ENCODE results near the gene VANGL1.

Gene VANGL1

GRCh38 chr1:115710859-115711624 is 69.3 kb downstream of the VANGL1 start:
- DNase-seq: no peak

- no peak for DNase-seq
Observed at GRCh38 chr1:115712911-115713609, 71.3 kb downstream of the VANGL1 start.

GRCh38 chr1:115713906-115714305 is 72.1 kb downstream of the VANGL1 start:
- DNase-seq: no peak

GRCh38 chr1:115714572-115715141 is 72.9 kb downstream of the VANGL1 start:
- DNase-seq: no peak

- no peak for DNase-seq
Observed at GRCh38 chr1:115717541-115717940, 75.8 kb downstream of the VANGL1 start.

GRCh38 chr1:115718011-115718754 is 76.4 kb downstream of the VANGL1 start:
- no peak for DNase-seq

- no peak for DNase-seq
Observed at GRCh38 chr1:115719285-115719684, 77.5 kb downstream of the VANGL1 start.

GRCh38 chr1:115722221-115722620 is 80.5 kb downstream of the VANGL1 start:
- no peak for DNase-seq

- DNase-seq: no peak
Observed at GRCh38 chr1:115723756-115724155, 82.0 kb downstream of the VANGL1 start.

GRCh38 chr1:115725600-115725999 is 83.8 kb downstream of the VANGL1 start:
- no peak for DNase-seq

GRCh38 chr1:115726161-115726560 is 84.4 kb downstream of the VANGL1 start:
- no peak for DNase-seq

GRCh38 chr1:115726570-115726969 is 84.8 kb downstream of the VANGL1 start:
- no peak for DNase-seq

- DNase-seq: no peak
Observed at GRCh38 chr1:115727706-115728249, 86.0 kb downstream of the VANGL1 start.

- no peak for DNase-seq
Observed at GRCh38 chr1:115728341-115728740, 86.6 kb downstream of the VANGL1 start.

GRCh38 chr1:115729756-115730155 is 88.0 kb downstream of the VANGL1 start:
- DNase-seq: no peak

- no peak for DNase-seq
Observed at GRCh38 chr1:115732316-115732715, 90.5 kb downstream of the VANGL1 start.

GRCh38 chr1:115740811-115741210 is 99.0 kb downstream of the VANGL1 start:
- no peak for DNase-seq

- DNase-seq: no peak
Observed at GRCh38 chr1:115744646-115745275, 103.0 kb downstream of the VANGL1 start.

- no peak for DNase-seq
Observed at GRCh38 chr1:115746021-115746690, 104.4 kb downstream of the VANGL1 start.

Data from activated CD4-positive, CD25-positive, alpha-beta regulatory T cell (primary cell).